ENCODE data around the gene UROC1.

UROC1 gene

DNA sequence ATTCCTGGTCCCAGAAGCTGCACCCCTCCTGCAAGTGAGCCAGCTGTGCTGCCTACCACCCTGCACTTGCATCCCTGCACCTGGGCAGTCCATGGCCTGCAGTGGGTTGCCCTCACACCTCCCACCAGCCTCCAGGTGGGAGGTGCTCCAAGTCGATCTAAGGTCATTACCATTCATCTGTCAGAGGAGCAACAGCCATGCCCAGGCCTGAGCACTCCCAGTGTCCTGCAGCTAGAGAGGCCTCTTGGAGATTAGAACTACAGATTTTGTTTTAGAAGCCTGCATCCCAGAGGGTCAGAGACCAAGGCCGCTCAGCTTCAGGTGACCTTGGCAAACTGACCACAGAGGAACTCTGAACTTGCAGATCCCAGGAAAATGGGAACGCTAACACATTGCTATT lies 32.9 kb downstream of the UROC1 start:
- H3K4me1 ChIP-seq (ENCODE audit: low read length) = peaks cover 14% of the 10 kb centered on the region
- H3F3A ChIP-seq (ENCODE audit: insufficient read depth, low read length) = no peaks in the 10 kb centered on the region
- DNase-seq = no peak
- no peaks in the 10 kb centered on the region for H3K9me3 ChIP-seq (replicated peaks; ENCODE audit: insufficient read depth, low read length)
- no peak overlapping the region for H3K9ac ChIP-seq (ENCODE audit: low read length)
- H3K4me3 ChIP-seq (ENCODE audit: low read length) = no peak overlapping the region
- H3K36me3 ChIP-seq (replicated peaks; ENCODE audit: insufficient read depth, low read length) = no peaks in the 10 kb centered on the region
- no peaks in the 10 kb centered on the region for H4K20me1 ChIP-seq (ENCODE audit: insufficient read depth, low read length)
- TF ChIP-seq EZH2phosphoT487 (IDR thresholded peaks at IDR 0.05; ENCODE audit: low read length) (no peak), EZH2 (optimal IDR thresholded peaks at IDR 0.05; ENCODE audit: low read depth, low read length) (no peak)
- TF ChIP-seq, protein P1, sequence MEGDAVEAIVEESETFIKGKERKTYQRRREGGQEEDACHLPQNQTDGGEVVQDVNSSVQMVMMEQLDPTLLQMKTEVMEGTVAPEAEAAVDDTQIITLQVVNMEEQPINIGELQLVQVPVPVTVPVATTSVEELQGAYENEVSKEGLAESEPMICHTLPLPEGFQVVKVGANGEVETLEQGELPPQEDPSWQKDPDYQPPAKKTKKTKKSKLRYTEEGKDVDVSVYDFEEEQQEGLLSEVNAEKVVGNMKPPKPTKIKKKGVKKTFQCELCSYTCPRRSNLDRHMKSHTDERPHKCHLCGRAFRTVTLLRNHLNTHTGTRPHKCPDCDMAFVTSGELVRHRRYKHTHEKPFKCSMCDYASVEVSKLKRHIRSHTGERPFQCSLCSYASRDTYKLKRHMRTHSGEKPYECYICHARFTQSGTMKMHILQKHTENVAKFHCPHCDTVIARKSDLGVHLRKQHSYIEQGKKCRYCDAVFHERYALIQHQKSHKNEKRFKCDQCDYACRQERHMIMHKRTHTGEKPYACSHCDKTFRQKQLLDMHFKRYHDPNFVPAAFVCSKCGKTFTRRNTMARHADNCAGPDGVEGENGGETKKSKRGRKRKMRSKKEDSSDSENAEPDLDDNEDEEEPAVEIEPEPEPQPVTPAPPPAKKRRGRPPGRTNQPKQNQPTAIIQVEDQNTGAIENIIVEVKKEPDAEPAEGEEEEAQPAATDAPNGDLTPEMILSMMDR (IDR thresholded peaks at IDR 0.05; ENCODE audit: low read length) = no peak
- H3K27me3 ChIP-seq (replicated peaks; ENCODE audit: insufficient read depth, low read length) = no peaks in the 10 kb centered on the region
- no peak overlapping the region for H2AFZ ChIP-seq (ENCODE audit: low read length)
- H3K79me2 ChIP-seq (ENCODE audit: low read length) = no peaks in the 10 kb centered on the region
- no peak overlapping the region for H3K4me2 ChIP-seq (ENCODE audit: low read depth, low read length)
- H3K9me2 ChIP-seq (replicated peaks; ENCODE audit: insufficient read depth, low read length) = no peaks in the 10 kb centered on the region
- no peak overlapping the region for H3K27ac ChIP-seq (ENCODE audit: low read length)

DNA sequence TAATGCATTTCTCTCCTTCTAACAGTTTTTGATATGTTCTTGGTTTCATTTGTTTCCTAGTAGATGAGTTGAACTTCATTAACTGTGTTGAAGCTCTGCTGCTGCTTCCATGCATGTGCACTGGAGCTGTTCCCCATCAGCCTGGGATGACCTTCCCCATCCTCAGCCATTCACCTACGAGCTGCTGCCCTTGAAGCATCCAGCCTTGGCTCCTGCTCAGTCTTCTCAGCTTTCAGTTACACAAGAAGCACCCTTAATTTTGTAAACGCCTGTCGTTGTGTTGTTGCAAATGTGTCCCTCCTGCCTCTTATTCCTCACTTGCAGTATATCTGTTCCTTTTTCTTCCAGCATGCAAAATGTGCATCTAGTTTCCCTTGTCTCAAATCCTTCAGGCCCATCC lies 33.4 kb downstream of the UROC1 start:
- Histone ChIP-seq H3K4me3 (ENCODE audit: low read length) (no peak overlapping the region), H3K79me2 (ENCODE audit: low read length) (no peaks in the 10 kb centered on the region), H3K36me3 (replicated peaks; ENCODE audit: insufficient read depth, low read length) (no peaks in the 10 kb centered on the region), H3K9me3 (replicated peaks; ENCODE audit: insufficient read depth, low read length) (no peaks in the 10 kb centered on the region), H3K4me2 (ENCODE audit: low read depth, low read length) (no peak overlapping the region), H3K27me3 (replicated peaks; ENCODE audit: insufficient read depth, low read length) (no peaks in the 10 kb centered on the region), H2AFZ (ENCODE audit: low read length) (no peak overlapping the region), H4K20me1 (ENCODE audit: insufficient read depth, low read length) (no peaks in the 10 kb centered on the region), H3K9ac (ENCODE audit: low read length) (no peak overlapping the region), H3F3A (ENCODE audit: insufficient read depth, low read length) (no peaks in the 10 kb centered on the region), H3K9me2 (replicated peaks; ENCODE audit: insufficient read depth, low read length) (no peaks in the 10 kb centered on the region), H3K4me1 (ENCODE audit: low read length) (peaks cover 14% of the 10 kb centered on the region), H3K27ac (ENCODE audit: low read length) (no peak overlapping the region)
- TF ChIP-seq, protein P1 (IDR thresholded peaks at IDR 0.05; ENCODE audit: low read length) = no peak
- TF ChIP-seq EZH2 (optimal IDR thresholded peaks at IDR 0.05; ENCODE audit: low read depth, low read length) (no peak), EZH2phosphoT487 (IDR thresholded peaks at IDR 0.05; ENCODE audit: low read length) (no peak)
- DNase-seq = no peak

DNA sequence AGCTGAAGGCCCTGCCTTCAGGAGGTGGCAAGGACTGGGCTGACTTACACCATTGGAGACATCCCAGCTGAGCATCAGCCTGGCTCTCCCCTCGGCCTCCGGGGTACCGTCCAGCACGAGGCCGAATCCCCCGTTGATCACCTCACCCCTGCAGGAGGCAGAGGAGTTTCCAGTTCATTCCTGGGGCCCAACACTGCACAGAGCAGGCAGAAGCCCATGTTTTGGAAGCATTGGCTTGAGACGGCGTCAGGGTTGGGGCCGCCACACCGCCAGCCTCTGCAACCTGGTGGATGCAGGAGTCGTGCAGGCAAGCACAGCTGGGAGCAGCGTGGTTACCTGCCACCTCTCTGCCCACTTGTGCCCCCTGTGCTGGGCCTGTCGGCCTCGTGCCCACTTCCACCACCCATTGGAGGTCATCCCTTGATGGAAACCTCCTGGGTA lies 34.2 kb downstream of the UROC1 start:
- no peak overlapping the region for H3K9ac ChIP-seq (ENCODE audit: low read length)
- no peaks in the 10 kb centered on the region for H3K27me3 ChIP-seq (replicated peaks; ENCODE audit: insufficient read depth, low read length)
- no peak overlapping the region for H2AFZ ChIP-seq (ENCODE audit: low read length)
- H3K9me2 ChIP-seq (replicated peaks; ENCODE audit: insufficient read depth, low read length) = no peaks in the 10 kb centered on the region
- H3K4me1 ChIP-seq (ENCODE audit: low read length) = peaks cover 14% of the 10 kb centered on the region
- H3K79me2 ChIP-seq (ENCODE audit: low read length) = no peaks in the 10 kb centered on the region
- no peaks in the 10 kb centered on the region for H3F3A ChIP-seq (ENCODE audit: insufficient read depth, low read length)
- TF ChIP-seq, protein P1 (IDR thresholded peaks at IDR 0.05; ENCODE audit: low read length) = no peak
- no peak for TF ChIP-seq EZH2 (optimal IDR thresholded peaks at IDR 0.05; ENCODE audit: low read depth, low read length)
- no peak for TF ChIP-seq EZH2phosphoT487 (IDR thresholded peaks at IDR 0.05; ENCODE audit: low read length)
- H3K27ac ChIP-seq (ENCODE audit: low read length) = no peak overlapping the region
- no peak overlapping the region for H3K4me3 ChIP-seq (ENCODE audit: low read length)
- no peaks in the 10 kb centered on the region for H4K20me1 ChIP-seq (ENCODE audit: insufficient read depth, low read length)
- no peak for DNase-seq
- no peaks in the 10 kb centered on the region for H3K9me3 ChIP-seq (replicated peaks; ENCODE audit: insufficient read depth, low read length)
- no peaks in the 10 kb centered on the region for H3K36me3 ChIP-seq (replicated peaks; ENCODE audit: insufficient read depth, low read length)
- no peak overlapping the region for H3K4me2 ChIP-seq (ENCODE audit: low read depth, low read length)
